H1 (cell line): ENCODE measurements around the gene ABHD2. TPM values are rescaled to one million over a fixed set of nuclear protein-coding genes. Genes with fewer than 3 reads are reported as not detected.
A peak's percentile ranks its signal among the peaks of the same experiment; 100 is the strongest.

ENCODE experiments used
- CTCF ChIA-PET: fragments of 300-600 bp; sonication (Branson Sonifier 250); formaldehyde crosslinking; loops from one replicate; lab custom pipeline; 2021; ENCODE audit not compliant: partially characterized antibody; lab: Charles Lee
- POLR2A ChIA-PET: fragments of 300-600 bp; sonication (Branson Sonifier 250); formaldehyde crosslinking; loops from one replicate; lab custom pipeline; 2021; ENCODE audit warnings: inconsistent platforms; ENCODE audit not compliant: partially characterized antibody; lab: Charles Lee
- DNase-seq, 2 experiments: peaks; one replicate each; pipeline versions ENCODE4 v3.0.0 to v3.0.0-alpha.2; 2010 to 2022; ENCODE audit warnings: low spot score in 2 of 2, low read depth in 1 of 2, mixed read lengths in 1 of 2
- FAIRE-seq: peaks from 2 replicates; lab custom pipeline; 2011; peaks lifted over from hg19 to GRCh38; lab: Jason Lieb, UNC
- H2AFZ ChIP-seq: 2 replicates; pipeline ENCODE4 v1.8.1; 2012; ENCODE audit warnings: low read length, inconsistent platforms
- H2AK5ac ChIP-seq: 2 replicates; pipeline ENCODE4 v1.6.1; 2013; ENCODE audit warnings: low read depth, low read length
- H2BK120ac ChIP-seq: replicated peaks from 2 replicates; pipeline ENCODE3; 2013; ENCODE audit warnings: low read depth, low read length, inconsistent platforms
- H2BK12ac ChIP-seq: 2 replicates; pipeline ENCODE4 v1.6.1; 2013; ENCODE audit warnings: low read depth, low read length
- H2BK15ac ChIP-seq: 2 replicates; pipeline ENCODE4 v1.6.1; 2013; ENCODE audit warnings: low read length
- H2BK20ac ChIP-seq: 2 replicates; pipeline ENCODE4 v1.6.1; 2013; ENCODE audit warnings: low read length
- H2BK5ac ChIP-seq: 2 replicates; pipeline ENCODE4 v1.6.1; 2013; ENCODE audit warnings: low read depth, low read length
- H3K14ac ChIP-seq: 2 replicates; pipeline ENCODE4 v1.6.1; 2013; ENCODE audit warnings: inconsistent platforms; ENCODE audit not compliant: insufficient read length
- H3K18ac ChIP-seq: 2 replicates; pipeline ENCODE4 v1.6.1; 2013; ENCODE audit warnings: low read length; ENCODE audit errors: extremely low read depth
- H3K23ac ChIP-seq: 2 replicates; pipeline ENCODE4 v1.6.1; 2013; ENCODE audit warnings: inconsistent platforms; ENCODE audit not compliant: insufficient read length
- H3K23me2 ChIP-seq: 2 replicates; pipeline ENCODE4 v1.6.1; 2013; ENCODE audit warnings: low read depth, low read length
- H3K27ac ChIP-seq: 2 replicates; pipeline ENCODE4 v1.6.1; 2011; ENCODE audit warnings: low read depth, low read length, inconsistent platforms
- H3K27me3 ChIP-seq, 4 experiments: replicated peaks in 1 of 4; 1 replicate in 1 of 4; 2 replicates in 3 of 4; pipeline versions ENCODE4 v1.6.1 to v1.8.1; 2011 to 2013; ENCODE audit warnings: low read length in 3 of 4, mild to moderate bottlenecking in 3 of 4, inconsistent platforms in 2 of 4, mixed read lengths in 2 of 4, moderate library complexity in 1 of 4; ENCODE audit not compliant: control insufficient read depth in 3 of 4, insufficient read depth in 3 of 4; ENCODE audit errors: extremely low read depth in 1 of 4
- H3K36me3 ChIP-seq, 4 experiments: 2 replicates each; pipeline versions ENCODE4 v1.6.1 to v1.8.1; 2011 to 2013; ENCODE audit warnings: mild to moderate bottlenecking in 4 of 4, low read length in 3 of 4, moderate library complexity in 2 of 4, control low read depth in 1 of 4, inconsistent platforms in 1 of 4; ENCODE audit not compliant: insufficient read depth in 4 of 4, control insufficient read depth in 2 of 4
- H3K4ac ChIP-seq: replicated peaks from 2 replicates; pipeline ENCODE3; 2013; ENCODE audit warnings: low read length, low read depth, mixed read lengths, inconsistent platforms; ENCODE audit not compliant: insufficient read length
- H3K4me1 ChIP-seq, 4 experiments: replicated peaks in 1 of 4; 1 replicate in 1 of 4; 2 replicates in 3 of 4; pipeline versions ENCODE4 v1.6.1 to v1.8.1; 2011 to 2013; ENCODE audit warnings: low read length in 3 of 4, inconsistent platforms in 2 of 4, mixed read lengths in 1 of 4; ENCODE audit not compliant: insufficient read depth in 4 of 4, control insufficient read depth in 3 of 4
- H3K4me2 ChIP-seq, 2 experiments: 2 replicates each; pipeline versions ENCODE4 v1.6.1 to v1.8.1; 2011 to 2013; ENCODE audit warnings: low read depth in 2 of 2, low read length in 2 of 2, control low read depth in 1 of 2, inconsistent platforms in 1 of 2, mild to moderate bottlenecking in 1 of 2; ENCODE audit not compliant: insufficient read depth in 1 of 2
- H3K4me3 ChIP-seq, 4 experiments: fragments of 200-600, 300-600 bp in 1 of 4; sonication (generic), shearing (Covaris generic), sonication (Bioruptor Twin) in 1 of 4; 2 replicates each; pipeline versions ENCODE4 v1.5.1 to v1.8.1; 2011 to 2016; ENCODE audit warnings: low read length in 4 of 4, low read depth in 3 of 4, control low read depth in 2 of 4, inconsistent platforms in 2 of 4, mild to moderate bottlenecking in 2 of 4, mixed read lengths in 1 of 4, moderate library complexity in 1 of 4; ENCODE audit not compliant: insufficient read depth in 2 of 4; ENCODE audit errors: extremely low read depth in 1 of 4
- H3K56ac ChIP-seq: replicated peaks from 2 replicates; pipeline ENCODE3; 2013; ENCODE audit warnings: low read depth, mild to moderate bottlenecking, mixed read lengths, low read length, inconsistent platforms; ENCODE audit not compliant: insufficient read length
- H3K79me1 ChIP-seq: 2 replicates; pipeline ENCODE4 v1.6.1; 2013; ENCODE audit warnings: low read depth, low read length, control low read depth
- H3K79me2 ChIP-seq, 2 experiments: 2 replicates each; pipeline versions ENCODE4 v1.6.1 to v1.8.1; 2012 to 2013; ENCODE audit warnings: low read length in 2 of 2, mild to moderate bottlenecking in 2 of 2, inconsistent platforms in 1 of 2; ENCODE audit not compliant: insufficient read depth in 2 of 2, control insufficient read depth in 1 of 2
- H3K9ac ChIP-seq, 4 experiments: replicated peaks in 1 of 4; 1 replicate in 1 of 4; 2 replicates in 3 of 4; pipeline versions ENCODE4 v1.6.1 to v1.8.1; 2011 to 2013; ENCODE audit warnings: low read depth in 3 of 4, low read length in 3 of 4, control low read depth in 2 of 4, mild to moderate bottlenecking in 2 of 4, moderate library complexity in 2 of 4, inconsistent platforms in 1 of 4; ENCODE audit errors: extremely low read depth in 1 of 4
- H3K9me3 ChIP-seq, 2 experiments: 2 replicates each; pipeline versions ENCODE4 v1.6.1 to v1.8.1; 2012 to 2013; ENCODE audit warnings: mild to moderate bottlenecking in 2 of 2, moderate library complexity in 2 of 2, control low read depth in 1 of 2, inconsistent platforms in 1 of 2, low read depth in 1 of 2, low read length in 1 of 2, mixed read lengths in 1 of 2; ENCODE audit not compliant: insufficient read depth in 2 of 2
- H4K20me1 ChIP-seq, 2 experiments: replicated peaks in 1 of 2; 2 replicates each; pipeline versions ENCODE3 to v1.8.1; 2011 to 2013; ENCODE audit warnings: inconsistent platforms in 2 of 2, low read length in 2 of 2, mild to moderate bottlenecking in 1 of 2; ENCODE audit not compliant: insufficient read depth in 2 of 2, control insufficient read depth in 1 of 2
- H4K5ac ChIP-seq: 2 replicates; pipeline ENCODE4 v1.6.1; 2013; ENCODE audit warnings: low read length, low read depth, mixed read lengths, inconsistent platforms; ENCODE audit not compliant: insufficient read length
- H4K8ac ChIP-seq: 2 replicates; pipeline ENCODE4 v1.8.0; 2013; ENCODE audit warnings: mild to moderate bottlenecking, moderate library complexity, low read length, inconsistent platforms; ENCODE audit not compliant: insufficient read depth; ENCODE audit errors: extremely low read depth
- H4K91ac ChIP-seq: replicated peaks from 2 replicates; pipeline ENCODE3; 2013; ENCODE audit warnings: low read length, mixed read lengths, inconsistent platforms; ENCODE audit not compliant: insufficient read length
- CBX5 ChIP-seq: fragments of 300-800, 300-1000 bp; sonication (generic); IDR thresholded peaks from 2 replicates; pipeline ENCODE4 v1.7.1; 2016; ENCODE audit warnings: antibody characterized with exemption, low read length, low read depth
- CHD1 ChIP-seq: IDR thresholded peaks from 2 replicates; pipeline ENCODE4 v1.6.1; 2012; ENCODE audit warnings: low read depth, low read length, improper control_type of control experiment
- CHD2 ChIP-seq: IDR thresholded peaks from 2 replicates; pipeline ENCODE4 v1.6.1; 2012; ENCODE audit warnings: low read length, improper control_type of control experiment
- CREB1 ChIP-seq: IDR thresholded peaks from 2 replicates; pipeline ENCODE4 v1.6.1; 2012; ENCODE audit warnings: inconsistent platforms
- EZH2 ChIP-seq: fragments of 200-600 bp; sonication (generic); IDR thresholded peaks from 2 replicates; pipeline ENCODE4 v1.7.1; 2012; ENCODE audit warnings: low read depth, mild to moderate bottlenecking, moderate library complexity, low read length, inconsistent platforms; ENCODE audit not compliant: severe bottlenecking
- GABPA ChIP-seq: IDR thresholded peaks from 2 replicates; pipeline ENCODE4 v1.6.1; 2011; ENCODE audit warnings: mild to moderate bottlenecking, low read length, moderate library complexity, borderline replicate concordance; ENCODE audit not compliant: insufficient read depth
- KDM4A ChIP-seq: IDR thresholded peaks from one replicate; pipeline ENCODE4 v1.7.1; 2012; ENCODE audit warnings: low read depth, mild to moderate bottlenecking, moderate library complexity, low read length, inconsistent platforms; ENCODE audit not compliant: severe bottlenecking
- NANOG ChIP-seq: IDR thresholded peaks from 2 replicates; pipeline ENCODE4 v1.6.1; 2011; ENCODE audit warnings: low read length, low read depth, mild to moderate bottlenecking, inconsistent platforms; ENCODE audit not compliant: insufficient read depth, poor library complexity, severe bottlenecking
- RNF2 ChIP-seq: fragments of 200-900, 300-1000 bp; sonication (generic); IDR thresholded peaks from 2 replicates; pipeline ENCODE4 v1.7.1; 2016; ENCODE audit warnings: borderline replicate concordance, low read depth, mild to moderate bottlenecking, antibody characterized with exemption, low read length; ENCODE audit not compliant: poor library complexity, severe bottlenecking; ENCODE audit errors: missing control alignments
- SIX5 ChIP-seq: IDR thresholded peaks from 2 replicates; pipeline ENCODE4 v1.6.1; 2011; ENCODE audit warnings: mild to moderate bottlenecking, low read depth, low read length
- TBP ChIP-seq: IDR thresholded peaks from 2 replicates; pipeline ENCODE4 v1.6.1; 2011; ENCODE audit warnings: low read depth, low read length, improper control_type of control experiment
- WGBS, 2 experiments: shearing (Covaris generic) in 1 of 2; methylation state at CpG; one replicate each; pipeline versions ENCODE4 v1.1.6 to v1.1.7; 2013 to 2015; ENCODE audit warnings: low lambda C conversion rate in 2 of 2, mixed read lengths in 2 of 2, inconsistent platforms in 1 of 2, low coverage in 1 of 2, missing lambda C conversion rate in 1 of 2; ENCODE audit not compliant: insufficient replicate concordance in 2 of 2, insufficient coverage in 1 of 2, insufficient read length in 1 of 2; ENCODE audit errors: extremely low coverage in 1 of 2, missing lambda C conversion rate in 1 of 2; 5-methylcytosine and 5-hydroxymethylcytosine counted together
- polyA plus RNA-seq, 7 experiments: library from polyadenylated mRNA; depleted of rRNA in 3 of 7; stranded (reverse) in 5 of 7; unstranded in 2 of 7; fragments of >200 nt in 5 of 7; fragments of 200-250 nt in 2 of 7; gene quantifications; 1 replicate in 5 of 7; 2 replicates in 1 of 7; 4 replicates in 1 of 7; pipeline versions ENCODE4 v1.2.1 to v1.2.3, GENCODE V29; 2011 to 2013; ENCODE audit warnings: missing spikeins in 2 of 7, mixed read lengths in 2 of 7
- total RNA-seq: library from RNA; stranded (reverse); fragmentation: NEBNext Ultra II Directional; extraction: Animal tissue kit (Norgen Biotek cat#: 25700); gene quantifications from 2 replicates; pipeline ENCODE4 v1.2.1, GENCODE V29; 2021
- TF ChIP-seq, protein P1 (sequence below): IDR thresholded peaks from 2 replicates; pipeline ENCODE4 v1.6.1; 2011; ENCODE audit warnings: low read length, improper control_type of control experiment

ABHD2 gene
- total and polyA plus RNA-seq, 2 of the 8 experiments (the other 6 are each of a cell fraction or from before 2014, with no cell fraction given) = 9.1 to 23.7 TPM

DNA sequence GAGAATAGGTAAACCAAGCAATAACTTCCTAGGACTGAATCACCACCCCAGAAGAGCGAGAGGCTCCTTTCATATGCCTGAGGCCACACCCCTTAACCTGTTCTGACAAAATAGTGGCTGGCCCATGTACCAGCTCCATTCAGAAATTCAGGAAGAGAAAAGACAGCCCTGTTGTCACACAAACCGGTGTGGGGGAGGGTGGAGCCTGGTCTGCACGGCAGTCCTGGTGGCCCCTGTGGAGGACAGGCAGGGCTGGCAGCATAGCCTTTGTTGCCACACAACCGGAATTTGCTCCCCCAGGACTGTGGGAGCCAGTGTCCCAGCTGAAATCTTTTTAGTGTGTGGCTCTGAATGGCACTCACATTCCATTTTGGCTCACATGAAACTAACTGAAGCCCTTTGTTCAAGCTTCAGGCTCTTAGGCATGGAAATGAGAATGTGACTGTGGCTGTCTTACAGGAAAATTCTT is 109.3 kb downstream of the ABHD2 start:
- Histone ChIP-seq H4K8ac (no peak overlapping the region), H2BK120ac (no peak overlapping the region), H4K20me1 (peaks cover 0 to 2% of the 10 kb centered on the region in 2 experiments), H3K9ac (peak overlapping the region in 1 of 4 experiments; percentile 35; a peak in 1 of 7 replicates), H2BK12ac (no peak overlapping the region), H3K9me3 (no peaks in the 10 kb centered on the region), H2BK5ac (no peak overlapping the region), H3K23ac (no peak overlapping the region), H3K27ac (no peak overlapping the region; the same call in 1 of the 2 replicates), H3K4me3 (peak overlapping the region in 1 of 4 experiments; percentile 4; a peak in 1 of 8 replicates), H3K79me2 (no peaks in the 10 kb centered on the region), H3K4me2 (peak overlapping the region; percentile 8 to 41; a peak in 2 of 4 replicates), H3K36me3 (no peaks in the 10 kb centered on the region; a peak in 1 of 8 replicates), H4K5ac (no peak overlapping the region), H2BK20ac (no peak overlapping the region), H4K91ac (no peak overlapping the region), H3K14ac (no peak overlapping the region), H2BK15ac (no peak overlapping the region), H3K27me3 (no peaks in the 10 kb centered on the region), H3K56ac (no peak overlapping the region), H2AK5ac (no peak overlapping the region), H3K4me1 (peaks cover 8 to 34% (median 15%) of the 10 kb centered on the region in 4 experiments), H3K79me1 (no peaks in the 10 kb centered on the region), H3K4ac (no peak overlapping the region), H3K18ac (no peak overlapping the region), H2AFZ (no peak overlapping the region), H3K23me2 (no peaks in the 10 kb centered on the region)
- peak; percentile 62 for FAIRE-seq
- CTCF ChIA-PET = interaction anchor here (1.0 to 4.2 kb wide), 6 partner anchors 9 to 327 kb away, joined by 4 to 21 read pairs (median 5); partner anchors contain the start of gene FANCI
- DNase-seq = peak in 1 of 2 experiments; percentile 73
- POLR2A ChIA-PET = interaction anchor here (1.0 to 1.5 kb wide), 4 partner anchors 16 to 69 kb away, joined by 3 to 4 read pairs (median 4); no protein-coding TSS in a partner anchor
- 28% methylated on average over 4 of the region's 4 CpGs; no CpG with 5 or more reads in 1 of the 2 experiments for WGBS, 2 experiments
- TF ChIP-seq CHD2 (no peak), SIX5 (no peak), TBP (no peak; the same call in 1 of the 2 replicates), KDM4A (no peak), CBX5 (no peak), NANOG (no peak), EZH2 (no peak), CHD1 (no peak), GABPA (no peak), RNF2 (no peak), CREB1 (no peak)
- TF ChIP-seq, protein P1, sequence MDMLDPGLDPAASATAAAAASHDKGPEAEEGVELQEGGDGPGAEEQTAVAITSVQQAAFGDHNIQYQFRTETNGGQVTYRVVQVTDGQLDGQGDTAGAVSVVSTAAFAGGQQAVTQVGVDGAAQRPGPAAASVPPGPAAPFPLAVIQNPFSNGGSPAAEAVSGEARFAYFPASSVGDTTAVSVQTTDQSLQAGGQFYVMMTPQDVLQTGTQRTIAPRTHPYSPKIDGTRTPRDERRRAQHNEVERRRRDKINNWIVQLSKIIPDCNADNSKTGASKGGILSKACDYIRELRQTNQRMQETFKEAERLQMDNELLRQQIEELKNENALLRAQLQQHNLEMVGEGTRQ = no peak
